B cell (primary cell): ENCODE measurements around the gene EIF1AD. TPM values are rescaled to one million over a fixed set of nuclear protein-coding genes. Genes with fewer than 3 reads are reported as not detected.

Experiments
- ATAC-seq: fragments of 200-7000 bp; cut with Tn5 transposase; one replicate; pipeline ENCODE4 v1.10.0; 2021; ENCODE audit warnings: low read depth, mild to moderate bottlenecking, moderate number of reproducible peaks, moderate library complexity
- CTCF ChIA-PET: fragments of 350-600 bp; sonication (Branson Sonifier 250); formaldehyde crosslinking; loops from one replicate; lab custom pipeline; 2021; ENCODE audit warnings: antibody characterized with exemption, inconsistent platforms; lab: Charles Lee
- POLR2A ChIA-PET: fragments of 350-600 bp; sonication (Branson Sonifier 250); formaldehyde crosslinking; loops from one replicate; lab custom pipeline; 2021; ENCODE audit warnings: antibody characterized with exemption; lab: Charles Lee
- DNase-seq: peaks from one replicate; pipeline ENCODE4 v3.0.0; 2013
- H2AFZ ChIP-seq: 2 replicates; pipeline ENCODE4 v1.6.1; 2012; ENCODE audit warnings: mild to moderate bottlenecking, low read depth, low read length; ENCODE audit not compliant: insufficient read depth, poor library complexity, severe bottlenecking
- H3K27ac ChIP-seq, 2 donors: 1 replicate in 1 of 2; 2 replicates in 1 of 2; pipeline ENCODE4 v1.5.1; 2012 to 2013; ENCODE audit warnings: low read length in 2 of 2, mild to moderate bottlenecking in 2 of 2, moderate library complexity in 1 of 2
- H3K27me3 ChIP-seq, 4 experiments: fragments of 200-600 bp in 1 of 4; sonication (generic) in 1 of 4; replicated peaks in 1 of 4; 1 replicate in 2 of 4; 2 replicates in 2 of 4; pipeline versions ENCODE4 v1.6.1 to v1.7.0; 2013 to 2016; ENCODE audit warnings: low read length in 3 of 4, mild to moderate bottlenecking in 2 of 4, mixed read lengths in 1 of 4, moderate library complexity in 1 of 4; ENCODE audit not compliant: insufficient read depth in 4 of 4, control insufficient read depth in 3 of 4; ENCODE audit errors: control extremely low read depth in 1 of 4
- H3K36me3 ChIP-seq, 2 experiments: replicated peaks in 1 of 2; 1 replicate in 1 of 2; 2 replicates in 1 of 2; pipeline versions ENCODE4 v1.6.1 to v1.7.1; 2013; ENCODE audit warnings: low read length in 1 of 2; ENCODE audit not compliant: insufficient read depth in 2 of 2, control insufficient read depth in 1 of 2; ENCODE audit errors: control extremely low read depth in 1 of 2, extremely low read depth in 1 of 2
- H3K4me1 ChIP-seq, 2 donors: fragments of 200-600 bp in 1 of 2; sonication (generic) in 1 of 2; 1 replicate in 1 of 2; 2 replicates in 1 of 2; pipeline versions ENCODE4 v1.5.1 to v1.6.1; 2013 to 2017; ENCODE audit warnings: low read length in 2 of 2; ENCODE audit not compliant: control insufficient read depth in 2 of 2, insufficient read depth in 2 of 2
- H3K4me2 ChIP-seq: replicated peaks from 2 replicates; pipeline ENCODE3; 2012; ENCODE audit warnings: mild to moderate bottlenecking, low read depth, low read length; ENCODE audit not compliant: poor library complexity, severe bottlenecking
- H3K4me3 ChIP-seq, 5 experiments: fragments of 200-600 bp in 1 of 5; sonication (generic) in 1 of 5; 1 replicate in 3 of 5; 2 replicates in 2 of 5; pipeline versions ENCODE4 v1.5.1 to v1.7.0; 2011 to 2016; ENCODE audit warnings: low read length in 4 of 5, mild to moderate bottlenecking in 4 of 5, low read depth in 2 of 5, control low read depth in 1 of 5, moderate library complexity in 1 of 5; ENCODE audit not compliant: insufficient read depth in 1 of 5; ENCODE audit errors: control extremely low read depth in 1 of 5, extremely low read depth in 1 of 5
- H3K79me2 ChIP-seq: fragments of 200-600 bp; sonication (generic); one replicate; pipeline ENCODE4 v1.6.0; 2016; ENCODE audit warnings: low read length; ENCODE audit not compliant: control insufficient read depth, insufficient read depth
- H3K9ac ChIP-seq: fragments of 200-600 bp; sonication (generic); 2 replicates; pipeline ENCODE4 v1.6.1; 2017; ENCODE audit warnings: mild to moderate bottlenecking, low read length, moderate library complexity
- H3K9me3 ChIP-seq, 3 donors: one replicate each; pipeline versions ENCODE4 v1.6.1 to v1.7.1; 2013; ENCODE audit warnings: low read length in 2 of 3; ENCODE audit not compliant: control insufficient read depth in 2 of 3, insufficient read depth in 1 of 3; ENCODE audit errors: control extremely low read depth in 1 of 3
- H4K20me1 ChIP-seq: 2 replicates; pipeline ENCODE4 v1.6.0; 2012; ENCODE audit warnings: mild to moderate bottlenecking, low read length; ENCODE audit not compliant: insufficient read depth, control insufficient read depth, poor library complexity, severe bottlenecking
- H3K27ac Mint-ChIP-seq: one replicate; pipeline ENCODE4 v1.8.0; 2021; ENCODE audit warnings: mixed read lengths
- H3K27me3 Mint-ChIP-seq: one replicate; pipeline ENCODE4 v1.8.0; 2021; ENCODE audit warnings: mixed read lengths
- H3K4me1 Mint-ChIP-seq: one replicate; pipeline ENCODE4 v1.8.0; 2021; ENCODE audit warnings: mixed read lengths
- H3K4me3 Mint-ChIP-seq: one replicate; pipeline ENCODE4 v1.8.0; 2021; ENCODE audit warnings: mixed read lengths
- H3K9me3 Mint-ChIP-seq: one replicate; pipeline ENCODE4 v1.8.0; 2022; ENCODE audit warnings: mixed read lengths; ENCODE audit not compliant: insufficient read depth
- EZH2 ChIP-seq: IDR thresholded peaks from 2 replicates; pipeline ENCODE4 v1.6.1; 2012; ENCODE audit warnings: borderline replicate concordance, low read depth, mild to moderate bottlenecking, moderate library complexity, low read length; ENCODE audit not compliant: insufficient read depth, poor library complexity, severe bottlenecking
- WGBS: methylation state at CpG from one replicate; pipeline ENCODE4 v1.1.5; 2013; ENCODE audit warnings: missing lambda C conversion rate; ENCODE audit not compliant: insufficient coverage; 5-methylcytosine and 5-hydroxymethylcytosine counted together
- intact Hi-C: fragments of 100-400 bp; cut with micrococcal nuclease; formaldehyde crosslinking; loops from one replicate; pipeline ENCODE4 v1.10.0; 2022
- polyA plus RNA-seq: library from polyadenylated mRNA; depleted of rRNA; stranded (reverse); fragments of >200 nt; gene quantifications from 2 replicates; pipeline ENCODE4 v1.2.3, GENCODE V29; 2012
- total RNA-seq, 2 donors: library from RNA; stranded (reverse); fragments of 120-200 nt in 1 of 2; gene quantifications; 1 replicate in 1 of 2; 2 replicates in 1 of 2; pipeline versions ENCODE4 v1.2.3 to v1.2.4, GENCODE V29; 2013 to 2022
- TF ChIP-seq, protein P1 (sequence below): fragments of 200-600 bp; IDR thresholded peaks from one replicate; pipeline ENCODE4 v1.8.0; 2022; ENCODE audit warnings: antibody characterized with exemption, mild to moderate bottlenecking

EIF1AD gene
- total and polyA plus RNA-seq, 2 donors (not counting 1 experiment from before 2014, with no cell fraction given), result 56.9 to 65.2 TPM

GRCh38 chr11:65976216-65977176 lies 25.5 kb downstream of the EIF1AD start:
- DNase-seq (no peak), ATAC-seq (no peak)
- no peaks in the 10 kb centered on the region for H3K27me3 Mint-ChIP-seq
- TF ChIP-seq, protein P1, sequence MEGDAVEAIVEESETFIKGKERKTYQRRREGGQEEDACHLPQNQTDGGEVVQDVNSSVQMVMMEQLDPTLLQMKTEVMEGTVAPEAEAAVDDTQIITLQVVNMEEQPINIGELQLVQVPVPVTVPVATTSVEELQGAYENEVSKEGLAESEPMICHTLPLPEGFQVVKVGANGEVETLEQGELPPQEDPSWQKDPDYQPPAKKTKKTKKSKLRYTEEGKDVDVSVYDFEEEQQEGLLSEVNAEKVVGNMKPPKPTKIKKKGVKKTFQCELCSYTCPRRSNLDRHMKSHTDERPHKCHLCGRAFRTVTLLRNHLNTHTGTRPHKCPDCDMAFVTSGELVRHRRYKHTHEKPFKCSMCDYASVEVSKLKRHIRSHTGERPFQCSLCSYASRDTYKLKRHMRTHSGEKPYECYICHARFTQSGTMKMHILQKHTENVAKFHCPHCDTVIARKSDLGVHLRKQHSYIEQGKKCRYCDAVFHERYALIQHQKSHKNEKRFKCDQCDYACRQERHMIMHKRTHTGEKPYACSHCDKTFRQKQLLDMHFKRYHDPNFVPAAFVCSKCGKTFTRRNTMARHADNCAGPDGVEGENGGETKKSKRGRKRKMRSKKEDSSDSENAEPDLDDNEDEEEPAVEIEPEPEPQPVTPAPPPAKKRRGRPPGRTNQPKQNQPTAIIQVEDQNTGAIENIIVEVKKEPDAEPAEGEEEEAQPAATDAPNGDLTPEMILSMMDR, result no peak
- TF ChIP-seq EZH2, result no peak
- H3K4me1 Mint-ChIP-seq, result no peaks in the 10 kb centered on the region
- no peak overlapping the region for H3K4me3 Mint-ChIP-seq
- Histone ChIP-seq H3K9me3 (no peaks in the 10 kb centered on the region), H3K27me3 (no peaks in the 10 kb centered on the region), H3K9ac (no peak overlapping the region), H3K36me3 (peaks cover 2 to 42% of the 10 kb centered on the region in 2 experiments), H3K79me2 (no peaks in the 10 kb centered on the region), H2AFZ (no peak overlapping the region), H3K4me2 (no peak overlapping the region), H4K20me1 (no peaks in the 10 kb centered on the region), H3K27ac (no peak overlapping the region), H3K4me3 (no peak overlapping the region), H3K4me1 (no peaks in the 10 kb centered on the region)
- ChIA-PET POLR2A (no interaction called here), CTCF (interaction anchor here (1.2 kb wide), 1 partner anchor 11 kb away, joined by 4 read pairs; no protein-coding TSS in a partner anchor)
- 94% methylated on average over 34 of the region's 43 CpGs for WGBS
- H3K9me3 Mint-ChIP-seq, result no peaks in the 10 kb centered on the region
- no peak overlapping the region for H3K27ac Mint-ChIP-seq
- intact Hi-C loops, result no loop called here

GRCh38 chr11:65975771-65976170 lies 26.2 kb downstream of the EIF1AD start:
- Mint-ChIP-seq H3K27me3 (no peaks in the 10 kb centered on the region), H3K4me1 (no peaks in the 10 kb centered on the region), H3K4me3 (no peak overlapping the region), H3K9me3 (no peaks in the 10 kb centered on the region), H3K27ac (no peak overlapping the region)
- DNase-seq (no peak), ATAC-seq (no peak)
- no peaks in the 10 kb centered on the region for H3K4me1 ChIP-seq
- peaks cover 2 to 42% of the 10 kb centered on the region in 2 experiments for H3K36me3 ChIP-seq
- no peaks in the 10 kb centered on the region for H4K20me1 ChIP-seq
- H3K79me2 ChIP-seq, result no peaks in the 10 kb centered on the region
- 97% methylated on average over 9 of the region's 9 CpGs for WGBS
- H3K9me3 ChIP-seq, result no peaks in the 10 kb centered on the region
- TF ChIP-seq, protein P1, result no peak
- TF ChIP-seq EZH2, result no peak
- intact Hi-C loops, result no loop called here
- H3K4me2 ChIP-seq, result no peak overlapping the region
- H3K4me3 ChIP-seq, result no peak overlapping the region
- H3K27me3 ChIP-seq, result no peaks in the 10 kb centered on the region
- no peak overlapping the region for H2AFZ ChIP-seq
- no peak overlapping the region for H3K27ac ChIP-seq
- POLR2A ChIA-PET, result no interaction called here
- H3K9ac ChIP-seq, result no peak overlapping the region
- CTCF ChIA-PET, result interaction anchor here (0.7 kb wide), 2 partner anchors 46 to 746 kb away, joined by 3 to 6 read pairs; no protein-coding TSS in a partner anchor
